GM18858 (cell line): ENCODE data around the gene ZNF337.
"Not testable (repeated sequence)": the region's sequence is repeated elsewhere in the genome, so short reads cannot be mapped to it uniquely, and the experiment has no call there.

Experiments used
- ATAC-seq: cut with Tn5 transposase; IDR thresholded peaks from one replicate; pipeline ENCODE4 v1.9.1; 2021; ENCODE audit not compliant: unreplicated experiment

Gene ZNF337

GRCh38 chr20:25696371-25697131 lies at the start of gene ZNF337:
Gene ZNF337, minus strand, starts transcription at chr20:25696853. Its CDS starts 10,436 bp downstream, at chr20:25686417.
- peak; percentile 89 for ATAC-seq

- no peak for ATAC-seq
These were observed 49.1 kb upstream of the ZNF337 start for GRCh38 chr20:25745738-25746137.

DNA sequence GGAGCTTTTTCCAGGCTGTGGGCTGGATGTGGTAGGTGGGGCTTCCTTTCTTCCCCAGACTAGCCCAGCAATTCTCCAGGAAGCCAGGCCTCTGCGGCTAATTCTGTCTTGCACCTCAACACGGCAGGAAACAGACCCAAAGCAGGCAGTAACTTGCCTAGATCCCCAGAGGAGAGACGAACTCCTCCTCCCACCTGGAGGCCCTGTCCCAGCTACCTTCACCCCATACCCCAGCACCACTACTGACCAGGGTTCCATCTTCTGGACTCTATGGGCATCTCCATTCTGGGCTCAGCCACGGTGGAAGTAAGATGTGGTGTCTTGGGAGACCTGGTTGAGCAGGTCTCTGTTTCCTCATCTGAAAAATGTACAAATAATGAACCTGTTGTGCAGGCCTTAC lies 48.4 kb upstream of the ZNF337 start:
- ATAC-seq = no peak

DNA sequence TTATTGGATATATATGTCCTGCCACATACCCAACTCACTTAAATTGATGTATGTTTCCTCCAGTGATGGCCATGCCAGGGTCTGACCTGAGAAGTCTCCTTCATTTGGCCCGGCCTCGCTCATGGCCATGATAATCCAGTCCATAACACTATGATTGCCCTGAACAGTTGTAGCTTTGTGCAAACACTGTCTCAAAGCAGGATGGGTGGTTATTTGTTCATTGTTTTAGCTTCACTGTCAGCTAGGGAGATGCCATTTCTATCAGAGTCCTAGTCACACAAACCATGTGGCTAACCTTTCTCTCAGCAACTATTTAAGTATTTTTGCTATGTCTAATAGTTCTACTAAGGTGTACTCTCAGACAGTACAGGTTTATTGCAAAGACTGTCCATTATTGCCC lies 47.6 kb upstream of the ZNF337 start:
- no peak for ATAC-seq

DNA sequence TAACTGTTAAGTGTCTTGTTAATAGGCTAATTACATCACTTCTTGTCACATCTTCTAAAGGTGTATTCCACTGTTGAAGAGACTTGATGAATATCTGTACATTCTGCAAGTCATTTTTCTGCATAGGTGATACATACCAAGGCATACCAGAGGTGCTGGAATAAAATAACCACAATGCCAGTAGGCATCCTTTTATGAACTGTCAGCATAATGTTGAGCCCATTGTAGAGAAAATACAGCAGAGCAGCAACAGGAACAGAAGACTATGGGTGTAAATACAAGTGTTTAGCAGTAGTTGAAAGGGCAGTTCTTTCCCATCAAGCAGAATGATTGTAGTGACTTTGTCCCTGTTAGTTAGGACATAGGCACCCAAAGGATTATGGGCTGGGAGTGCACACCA lies 44.4 kb upstream of the ZNF337 start:
- ATAC-seq = no peak

- no peak for ATAC-seq
These were observed 43.1 kb upstream of the ZNF337 start for GRCh38 chr20:25739615-25740320.

GRCh38 chr20:25738198-25738597 lies 41.5 kb upstream of the ZNF337 start:
- no peak for ATAC-seq

- no peak for ATAC-seq
These were observed 37.2 kb upstream of the ZNF337 start for GRCh38 chr20:25733903-25734302.

DNA sequence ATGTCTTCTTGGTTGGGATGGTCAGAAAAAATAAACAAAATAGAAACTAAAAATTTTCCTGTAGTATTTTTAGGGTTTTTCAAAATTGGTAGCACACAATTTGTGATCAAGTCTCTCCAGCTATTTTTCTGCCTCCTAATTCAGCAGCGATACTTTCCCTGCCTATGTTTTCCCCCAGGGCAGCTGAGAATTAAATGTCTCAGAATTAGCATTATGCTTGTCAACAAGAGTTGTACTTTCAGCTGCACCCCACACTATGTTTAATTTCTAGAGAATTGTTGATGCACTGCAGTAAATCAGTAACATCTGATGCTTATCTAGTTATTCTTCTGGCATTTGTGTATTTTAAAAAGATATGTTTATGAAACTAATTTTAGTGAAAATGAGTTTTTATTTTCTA lies 34.2 kb upstream of the ZNF337 start:
- ATAC-seq = no peak

DNA sequence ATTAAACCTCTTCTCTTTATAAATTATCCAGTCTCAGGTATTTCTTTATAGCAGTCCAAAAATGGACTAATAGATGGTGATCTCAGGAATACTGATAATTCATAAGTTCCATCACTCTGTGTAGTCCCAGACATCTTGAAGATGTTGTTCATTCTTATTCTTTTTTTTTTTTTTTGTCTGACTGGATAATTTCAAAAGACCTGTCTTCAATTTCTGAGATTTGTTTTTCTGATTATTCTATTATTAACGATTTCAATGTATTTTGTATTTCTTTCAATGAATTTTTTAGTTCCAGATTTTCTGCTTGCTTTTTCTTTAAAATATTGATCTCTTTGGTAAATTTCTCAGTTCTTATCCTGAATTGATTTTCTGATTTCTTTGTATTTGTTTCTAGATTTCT lies 29.7 kb upstream of the ZNF337 start:
- ATAC-seq = no peak

- no peak for ATAC-seq
These were observed 29.0 kb upstream of the ZNF337 start for GRCh38 chr20:25725639-25726038.

GRCh38 chr20:25723975-25724374 lies 27.3 kb upstream of the ZNF337 start:
- no peak for ATAC-seq

- ATAC-seq = no peak
These were observed 23.6 kb upstream of the ZNF337 start for GRCh38 chr20:25720285-25720684.

DNA sequence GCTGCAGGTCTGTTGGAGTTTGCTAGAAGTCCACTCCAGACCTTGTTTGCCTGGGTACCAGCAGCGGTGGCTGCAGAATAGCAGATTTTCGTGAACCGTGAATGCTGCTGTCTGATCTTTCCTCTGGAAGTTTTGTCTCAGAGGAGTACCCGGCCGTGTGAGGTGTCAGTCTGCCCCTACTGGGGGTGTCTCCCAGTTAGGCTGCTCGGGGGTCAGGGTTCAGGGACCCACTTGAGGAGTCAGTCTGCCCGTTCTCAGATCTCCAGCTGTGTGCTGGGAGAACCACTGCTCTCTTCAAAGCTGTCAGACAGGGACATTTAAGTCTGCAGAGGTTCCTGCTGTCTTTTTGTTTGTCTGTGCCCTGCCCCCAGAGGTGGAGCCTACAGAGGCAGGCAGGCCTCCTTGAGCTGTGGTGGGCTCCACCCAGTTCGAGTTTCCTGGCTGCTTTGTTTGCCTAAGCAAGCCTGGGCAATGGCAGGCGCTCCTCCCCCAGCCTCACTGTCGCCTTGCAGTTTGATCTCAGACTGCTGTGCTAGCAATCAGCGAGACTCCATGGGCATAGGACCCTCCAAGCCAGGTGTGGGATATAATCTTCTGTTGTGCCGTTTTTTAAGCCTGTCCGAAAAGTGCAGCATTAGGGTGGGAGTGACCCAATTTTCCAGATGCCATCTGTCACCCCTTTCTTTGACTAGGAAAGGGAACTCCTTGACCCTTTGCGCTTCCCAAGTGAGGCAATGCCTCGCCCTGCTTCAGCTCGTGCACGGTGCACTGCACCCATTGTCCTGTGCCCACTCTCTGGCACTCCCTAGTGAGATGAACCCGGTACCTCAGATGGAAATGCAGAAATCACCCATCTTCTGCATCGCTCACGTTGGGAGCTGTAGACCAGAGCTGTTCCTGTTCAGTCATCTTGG lies 22.5 kb upstream of the ZNF337 start:
- not testable (repeated sequence) for ATAC-seq

- ATAC-seq = no peak
These were observed 11.0 kb upstream of the ZNF337 start for GRCh38 chr20:25707695-25708094.

- ATAC-seq = no peak
These were observed 10.1 kb upstream of the ZNF337 start for GRCh38 chr20:25706793-25707192.

- ATAC-seq = no peak
These were observed 9.2 kb upstream of the ZNF337 start for GRCh38 chr20:25705830-25706351.

GRCh38 chr20:25704303-25704702 lies 7.7 kb upstream of the ZNF337 start:
- ATAC-seq = not testable (repeated sequence)

DNA sequence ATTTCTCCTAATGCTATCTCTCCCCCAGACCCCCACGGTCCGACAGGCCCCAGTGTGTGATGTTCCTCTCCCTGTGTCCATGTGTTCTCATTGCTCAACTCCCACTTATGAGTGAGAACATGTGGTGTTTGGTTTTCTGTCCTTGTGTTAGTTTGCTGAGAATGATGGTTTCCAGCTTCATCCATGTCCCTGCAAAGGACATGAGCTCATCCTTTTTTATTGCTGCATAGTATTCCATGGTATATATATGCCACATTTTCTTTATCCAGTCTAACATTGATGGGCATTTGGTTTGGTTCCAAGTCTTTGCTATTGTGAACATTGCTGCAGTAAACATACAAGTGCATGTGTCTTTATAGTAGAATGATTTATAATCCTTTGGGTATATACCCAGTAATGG lies 4.2 kb upstream of the ZNF337 start:
- ATAC-seq = not testable (repeated sequence)

DNA sequence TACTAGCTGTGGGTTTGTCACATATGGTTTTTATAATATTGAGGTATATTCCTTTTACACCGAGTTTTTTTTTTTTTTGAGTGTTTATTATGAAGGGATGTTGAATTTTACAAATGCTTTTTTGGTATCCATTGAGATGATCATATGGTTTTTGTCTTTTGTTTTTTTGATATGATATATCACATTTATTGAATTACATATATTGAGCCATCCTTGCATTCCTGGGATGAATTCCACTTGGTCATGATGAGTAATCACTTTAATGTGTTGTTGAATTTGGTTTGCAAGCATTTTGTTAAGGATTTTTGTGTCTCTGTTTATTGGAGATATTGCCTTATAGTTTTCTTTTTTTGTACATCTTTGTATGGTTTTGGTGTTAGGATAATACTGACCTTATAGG lies 3.3 kb upstream of the ZNF337 start:
- no peak for ATAC-seq

- ATAC-seq = no peak
These were observed 436 bp upstream of the ZNF337 start for GRCh38 chr20:25697132-25697446.
